Jurkat, Clone E6-1 (cell line): ENCODE measurements around the gene SLC32A1.

Source experiments
- DNase-seq: peaks from one replicate; pipeline ENCODE4 v3.0.0-alpha.2; 2011; ENCODE audit warnings: low read depth, low spot score
- H3K4me3 ChIP-seq: 2 replicates; pipeline ENCODE4 v1.5.1; 2011; ENCODE audit warnings: mild to moderate bottlenecking, low read length, control low read depth, moderate library complexity

Gene SLC32A1

DNA sequence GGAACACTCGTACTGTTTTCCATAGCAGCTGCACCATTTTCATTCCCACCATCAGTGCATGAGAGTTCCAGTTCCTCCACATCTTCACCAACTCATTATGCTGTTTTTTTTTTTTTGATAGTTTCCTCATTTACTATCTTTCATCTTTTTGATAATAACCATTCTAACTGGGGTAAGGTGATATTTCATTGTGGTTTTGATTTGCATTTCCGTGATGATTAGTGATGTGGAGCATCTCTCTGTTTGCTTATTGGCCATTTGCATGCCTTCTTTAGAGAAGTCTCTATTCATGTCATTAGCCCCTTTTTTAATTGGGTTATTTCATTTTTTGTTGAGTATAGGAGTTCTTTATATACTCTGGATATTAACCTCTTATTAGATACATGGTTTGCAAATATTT, 49.9 kb downstream of the SLC32A1 start:
- no peak overlapping the region for H3K4me3 ChIP-seq
- no peak for DNase-seq

DNA sequence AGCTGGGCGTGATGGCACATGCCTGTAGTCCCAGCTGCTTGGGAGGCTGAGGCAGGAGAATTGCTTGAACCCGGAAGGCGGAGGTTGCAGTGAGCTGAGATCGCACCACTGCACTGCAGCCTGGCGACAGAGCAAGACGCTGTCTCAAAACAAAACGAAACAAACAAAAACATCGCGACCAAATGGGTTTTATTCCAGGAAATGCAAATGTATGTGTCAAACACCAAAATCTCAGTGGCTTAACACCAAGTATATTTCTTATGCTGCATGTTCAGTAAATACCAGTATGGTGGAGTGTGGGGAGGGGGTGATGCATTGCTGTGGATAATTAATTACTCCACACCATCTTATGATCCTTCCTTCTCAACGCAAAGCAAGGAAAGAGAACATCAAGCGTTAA, 52.1 kb downstream of the SLC32A1 start:
- DNase-seq = no peak
- no peak overlapping the region for H3K4me3 ChIP-seq
